Measurements from ENCODE around the gene GLB1L. TPM values are rescaled to one million over a fixed set of nuclear protein-coding genes. Genes with fewer than 3 reads are reported as not detected.
"Not testable (repeated sequence)": the region's sequence is repeated elsewhere in the genome, so short reads cannot be mapped to it uniquely, and the experiment has no call there.

The GLB1L gene
- total RNA-seq, 1 donor from 2014 or later, result 1.7 TPM

DNA sequence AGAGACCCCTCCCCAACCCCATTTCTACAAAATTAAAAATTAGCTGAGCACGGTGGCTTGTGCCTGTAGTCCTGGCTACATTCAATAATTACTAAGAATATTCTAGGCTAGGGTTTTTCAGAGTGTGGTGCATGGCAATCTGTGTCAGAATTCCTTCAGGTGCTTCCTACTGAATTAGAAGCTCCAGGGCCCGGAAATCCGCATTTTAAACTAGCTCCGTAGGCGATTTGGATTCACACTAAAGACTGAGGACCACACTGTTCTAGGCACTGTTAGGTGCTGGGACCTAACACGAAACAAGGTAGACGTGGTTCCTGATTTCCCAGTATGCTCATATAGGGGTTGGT, 39.3 kb downstream of the GLB1L start:
- Histone ChIP-seq H3K27ac (replicated peaks) (peak overlapping the region; percentile 97), H3K4me1 (peaks cover 27% of the 10 kb centered on the region), H3K36me3 (peaks cover 28% of the 10 kb centered on the region), H3K4me3 (peak overlapping the region; percentile 81), H3K9me3 (replicated peaks) (no peaks in the 10 kb centered on the region), H3K27me3 (ENCODE audit: low read depth) (no peaks in the 10 kb centered on the region)
- no peak for DNase-seq
- intact Hi-C loops (cut with micrococcal nuclease), result no loop called here
- TF ChIP-seq, protein P1, sequence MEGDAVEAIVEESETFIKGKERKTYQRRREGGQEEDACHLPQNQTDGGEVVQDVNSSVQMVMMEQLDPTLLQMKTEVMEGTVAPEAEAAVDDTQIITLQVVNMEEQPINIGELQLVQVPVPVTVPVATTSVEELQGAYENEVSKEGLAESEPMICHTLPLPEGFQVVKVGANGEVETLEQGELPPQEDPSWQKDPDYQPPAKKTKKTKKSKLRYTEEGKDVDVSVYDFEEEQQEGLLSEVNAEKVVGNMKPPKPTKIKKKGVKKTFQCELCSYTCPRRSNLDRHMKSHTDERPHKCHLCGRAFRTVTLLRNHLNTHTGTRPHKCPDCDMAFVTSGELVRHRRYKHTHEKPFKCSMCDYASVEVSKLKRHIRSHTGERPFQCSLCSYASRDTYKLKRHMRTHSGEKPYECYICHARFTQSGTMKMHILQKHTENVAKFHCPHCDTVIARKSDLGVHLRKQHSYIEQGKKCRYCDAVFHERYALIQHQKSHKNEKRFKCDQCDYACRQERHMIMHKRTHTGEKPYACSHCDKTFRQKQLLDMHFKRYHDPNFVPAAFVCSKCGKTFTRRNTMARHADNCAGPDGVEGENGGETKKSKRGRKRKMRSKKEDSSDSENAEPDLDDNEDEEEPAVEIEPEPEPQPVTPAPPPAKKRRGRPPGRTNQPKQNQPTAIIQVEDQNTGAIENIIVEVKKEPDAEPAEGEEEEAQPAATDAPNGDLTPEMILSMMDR (IDR thresholded peaks at IDR 0.05; ENCODE audit: borderline replicate concordance), result no peak

DNA sequence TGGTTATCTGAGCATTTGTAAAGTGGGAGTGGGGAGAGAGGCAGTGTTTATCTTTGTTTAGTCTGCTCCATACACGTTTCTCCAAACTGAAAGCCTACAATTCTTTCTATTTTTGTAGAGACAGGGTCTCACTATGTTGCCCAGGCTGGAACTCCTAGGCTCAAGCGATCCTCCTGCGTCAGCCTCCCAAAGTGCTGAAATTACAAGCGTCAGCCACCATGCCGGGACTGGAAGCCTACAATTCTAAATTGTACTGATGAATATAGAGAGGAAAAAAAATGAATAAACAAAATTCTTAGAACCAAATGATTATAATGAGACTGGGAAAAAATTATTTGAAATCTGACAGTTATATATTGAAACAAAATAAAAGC, 40.1 kb downstream of the GLB1L start:
- intact Hi-C loops (cut with micrococcal nuclease), result no loop called here
- no peak overlapping the region for H3K27ac ChIP-seq (replicated peaks)
- H3K36me3 ChIP-seq, result peaks cover 21% of the 10 kb centered on the region
- TF ChIP-seq, protein P1 (IDR thresholded peaks at IDR 0.05; ENCODE audit: borderline replicate concordance), result no peak
- DNase-seq, result no peak
- H3K27me3 ChIP-seq (ENCODE audit: low read depth), result no peaks in the 10 kb centered on the region
- H3K9me3 ChIP-seq (replicated peaks), result no peaks in the 10 kb centered on the region
- no peak overlapping the region for H3K4me3 ChIP-seq
- H3K4me1 ChIP-seq, result peaks cover 27% of the 10 kb centered on the region

DNA sequence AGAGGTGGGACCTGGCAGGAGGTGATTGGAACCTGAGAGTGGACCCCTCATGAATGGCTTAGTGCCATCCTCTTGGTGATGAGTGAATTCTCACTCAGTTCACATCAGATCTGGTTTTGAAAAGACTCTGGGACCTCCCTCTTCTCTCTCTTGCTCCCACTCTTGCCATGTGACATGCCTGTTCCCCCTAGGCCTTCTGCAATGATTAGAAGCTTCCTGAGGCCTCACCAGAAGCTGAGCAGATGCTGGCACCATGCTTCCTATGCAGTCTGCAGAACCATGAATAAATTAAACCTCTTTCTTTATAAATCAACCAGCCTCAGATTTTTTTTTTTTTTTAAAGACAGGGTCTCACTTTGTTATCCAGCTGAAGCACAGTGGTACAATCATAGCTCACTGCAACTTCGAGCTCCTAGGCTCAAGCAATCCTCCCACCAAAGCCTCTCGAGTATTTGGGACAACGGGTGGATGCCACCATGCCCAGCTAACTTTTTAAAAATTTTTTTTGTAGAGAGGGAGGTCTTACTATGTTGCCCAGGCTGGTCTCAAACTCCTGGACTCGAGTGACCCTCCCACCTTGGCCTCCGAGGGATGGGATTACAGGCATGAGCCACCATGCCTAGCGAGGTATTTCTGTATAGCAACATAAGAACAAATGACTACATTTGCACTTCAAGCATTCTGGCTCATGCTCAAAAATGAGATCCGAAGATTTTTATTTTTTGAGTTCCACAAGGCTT, 40.6 kb downstream of the GLB1L start:
- Histone ChIP-seq H3K27ac (replicated peaks) (no peak overlapping the region), H3K36me3 (peaks cover 16% of the 10 kb centered on the region), H3K4me1 (peaks cover 27% of the 10 kb centered on the region), H3K4me3 (no peak overlapping the region), H3K27me3 (ENCODE audit: low read depth) (peaks cover 4% of the 10 kb centered on the region), H3K9me3 (replicated peaks) (no peaks in the 10 kb centered on the region)
- TF ChIP-seq, protein P1 (IDR thresholded peaks at IDR 0.05; ENCODE audit: borderline replicate concordance), result no peak
- DNase-seq, result no peak
- intact Hi-C loops (cut with micrococcal nuclease), result no loop called here

DNA sequence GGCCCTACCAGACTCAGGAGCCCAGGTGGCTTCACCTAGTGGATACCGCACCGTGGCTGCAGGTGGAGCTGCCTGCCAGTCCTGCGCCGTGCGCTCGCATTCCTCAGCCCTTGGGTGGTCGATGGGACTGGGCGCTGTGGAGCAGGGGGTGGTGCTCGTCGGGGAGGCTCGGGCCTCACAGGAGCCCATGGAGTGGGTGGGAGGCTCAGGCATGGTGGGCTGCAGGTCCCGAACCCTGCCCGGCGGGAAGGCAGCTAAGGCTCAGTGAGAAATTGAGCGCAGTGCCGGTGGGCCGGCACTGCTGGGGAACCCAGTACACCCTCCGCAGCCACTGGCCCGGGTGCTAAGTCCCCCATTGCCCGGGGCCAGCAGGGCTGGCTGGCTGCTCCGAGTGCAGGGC, 43.9 kb downstream of the GLB1L start:
- H3K9me3 ChIP-seq (replicated peaks); intact Hi-C loops (cut with micrococcal nuclease); H3K4me3 ChIP-seq; H3K27ac ChIP-seq (replicated peaks); H3K4me1 ChIP-seq; H3K36me3 ChIP-seq; DNase-seq: not testable (repeated sequence)
- peaks cover 30% of the 10 kb centered on the region for H3K27me3 ChIP-seq (ENCODE audit: low read depth)

DNA sequence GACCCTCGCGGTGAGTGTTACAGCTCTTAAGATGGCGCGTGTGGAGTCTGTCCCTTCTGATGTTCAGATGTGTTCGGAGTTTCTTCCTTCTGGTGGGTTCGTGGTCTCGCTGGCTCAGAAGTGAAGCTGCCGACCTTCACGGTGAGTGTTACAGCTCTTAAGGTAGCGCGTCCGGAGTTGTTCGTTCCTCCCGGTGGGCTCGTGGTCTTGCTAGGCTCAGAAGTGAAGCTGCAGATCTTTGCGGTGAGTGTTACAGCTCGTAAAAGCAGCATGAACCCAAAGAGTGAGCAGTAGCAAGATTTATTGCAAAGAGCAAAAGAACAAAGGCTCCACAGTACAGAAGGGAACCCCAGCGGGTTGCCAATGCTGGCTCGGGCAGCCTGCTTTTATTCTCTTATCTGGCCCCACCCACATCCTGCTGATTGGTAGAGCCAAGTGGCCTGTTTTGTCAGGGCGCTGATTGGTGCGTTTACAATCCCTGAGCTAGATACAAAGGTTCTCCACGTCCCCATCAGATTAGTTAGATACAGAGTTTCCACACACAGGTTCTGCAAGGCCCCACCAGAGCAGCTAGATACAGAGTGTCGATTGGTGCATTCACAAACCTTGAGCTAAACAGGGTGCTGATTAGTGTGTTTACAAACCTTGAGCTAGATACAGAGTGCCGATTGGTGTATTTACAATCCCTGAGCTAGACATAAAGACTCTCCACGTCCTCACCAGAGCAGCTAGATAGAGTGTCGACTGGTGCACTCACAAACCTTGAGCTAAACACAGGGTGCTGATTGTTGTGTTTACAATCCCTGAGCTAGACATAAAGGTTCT, 44.5 kb downstream of the GLB1L start:
- intact Hi-C loops (cut with micrococcal nuclease); H3K4me3 ChIP-seq; H3K27ac ChIP-seq (replicated peaks); H3K9me3 ChIP-seq (replicated peaks); DNase-seq; H3K4me1 ChIP-seq; H3K36me3 ChIP-seq: not testable (repeated sequence)
- peaks cover 30% of the 10 kb centered on the region for H3K27me3 ChIP-seq (ENCODE audit: low read depth)

DNA sequence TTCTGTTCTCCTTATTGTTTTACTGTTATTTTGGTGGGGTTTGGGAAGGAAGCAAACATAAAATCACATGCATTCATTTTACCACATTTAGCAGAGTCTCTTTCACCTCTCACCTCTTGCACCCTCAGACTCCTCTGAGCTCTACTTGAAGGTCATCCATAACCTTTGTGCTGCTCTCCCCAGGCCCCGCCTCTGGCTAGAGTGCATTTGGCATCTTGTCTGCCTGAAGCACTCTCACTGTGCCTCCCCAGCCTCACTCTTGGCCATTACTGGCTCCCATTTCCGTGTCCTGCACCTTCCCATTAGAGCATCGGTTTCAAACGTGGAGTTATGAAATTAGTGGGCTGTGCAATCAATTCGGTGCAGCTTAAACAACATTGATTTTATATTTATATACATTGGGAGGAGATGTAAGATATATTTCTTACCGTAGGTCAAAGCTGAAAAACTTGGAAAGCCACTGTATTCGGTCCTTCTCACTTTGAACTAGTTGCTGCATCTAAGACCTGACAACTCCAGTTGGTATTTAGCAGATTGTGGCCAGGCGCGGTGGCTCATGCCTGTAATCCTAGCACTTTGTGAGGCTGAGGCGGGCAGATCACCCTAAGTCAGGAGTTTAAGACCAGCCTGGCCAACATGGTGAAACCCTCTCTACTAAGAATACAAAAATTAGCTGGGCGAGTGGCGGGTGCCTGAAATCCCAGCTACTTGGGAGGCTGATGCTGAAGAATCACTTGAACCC, 45.6 kb downstream of the GLB1L start:
- intact Hi-C loops (cut with micrococcal nuclease), result no loop called here
- no peaks in the 10 kb centered on the region for H3K4me1 ChIP-seq
- H3K27me3 ChIP-seq (ENCODE audit: low read depth), result peaks cover 30% of the 10 kb centered on the region
- no peaks in the 10 kb centered on the region for H3K9me3 ChIP-seq (replicated peaks)
- DNase-seq, result no peak
- no peaks in the 10 kb centered on the region for H3K36me3 ChIP-seq
- H3K27ac ChIP-seq (replicated peaks), result no peak overlapping the region
- H3K4me3 ChIP-seq, result no peak overlapping the region
- TF ChIP-seq, protein P1 (IDR thresholded peaks at IDR 0.05; ENCODE audit: borderline replicate concordance), result no peak

Data from left ventricle myocardium inferior (tissue), 1 donor.